Glomerular visceral epithelial cell (primary cell): ENCODE measurements around the gene SLC35F6.

Source experiments
- DNase-seq: peaks from one replicate; pipeline ENCODE4 v3.0.0-alpha.2; 2016; ENCODE audit errors: extremely low spot score

SLC35F6 gene

DNA sequence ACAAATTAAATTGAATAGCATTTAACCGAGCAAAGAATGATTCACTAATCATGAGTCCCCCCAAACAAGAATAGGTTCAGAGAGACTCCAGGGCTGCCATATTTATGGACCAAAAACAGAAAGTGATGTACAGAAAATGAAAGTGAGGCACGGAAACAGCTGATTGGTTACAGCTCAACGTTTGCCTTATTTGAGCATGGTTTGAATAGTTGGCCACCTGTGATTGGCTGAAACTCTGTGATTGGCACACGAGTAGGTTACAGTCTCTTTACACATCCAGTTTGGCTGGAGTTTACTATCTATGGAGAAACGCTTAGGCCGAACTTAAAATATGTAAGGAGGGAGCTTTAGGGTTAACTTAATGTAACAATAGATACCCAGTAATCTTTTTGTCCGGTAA lies 56.8 kb downstream of the SLC35F6 start:
- DNase-seq: no peak

DNA sequence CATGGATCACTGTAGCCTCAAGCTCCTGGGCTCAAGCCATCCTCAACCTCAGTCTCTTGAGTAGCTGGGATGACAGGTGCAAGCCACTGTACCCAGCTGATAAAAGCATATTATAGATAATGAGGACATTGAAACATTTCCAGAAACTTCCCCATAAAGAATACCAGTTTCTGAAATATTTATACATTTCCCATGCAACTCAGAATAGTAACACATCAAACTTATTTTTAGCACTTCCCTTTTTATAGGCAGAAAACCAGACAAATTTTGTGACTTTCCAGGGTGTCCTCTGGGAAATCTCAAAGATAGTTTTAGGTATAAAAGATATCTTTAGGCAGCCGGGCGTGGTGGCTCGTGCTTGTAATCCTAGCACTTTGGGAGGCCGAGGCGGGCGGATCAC lies 58.8 kb downstream of the SLC35F6 start:
- no peak for DNase-seq
